Spleen (tissue), 11 donors: ENCODE measurements around the gene LOXHD1. TPM values are rescaled to one million over a fixed set of nuclear protein-coding genes. Genes with fewer than 3 reads are reported as not detected.

ENCODE experiments used
- DNase-seq: peaks from one replicate; pipeline ENCODE4 v3.0.0-alpha.2; 2020
- H3K27ac ChIP-seq, 8 donors: fragments of 200-600 bp; sonication (generic) in 7 of 8; 1 replicate in 4 of 8; 2 replicates in 4 of 8; pipeline versions ENCODE4 v1.5.0 to v1.8.0; 2016 to 2021; ENCODE audit warnings: inconsistent platforms in 4 of 8, mild to moderate bottlenecking in 4 of 8, moderate library complexity in 1 of 8
- H3K27me3 ChIP-seq, 7 donors: fragments of 200-600 bp; sonication (generic) in 6 of 7; replicated peaks in 1 of 7; 1 replicate in 4 of 7; 2 replicates in 3 of 7; pipeline versions ENCODE4 v1.5.0 to v1.8.0; 2016 to 2021; ENCODE audit warnings: inconsistent platforms in 3 of 7, mild to moderate bottlenecking in 1 of 7
- H3K36me3 ChIP-seq, 6 donors: fragments of 200-600 bp; sonication (generic) in 5 of 6; 1 replicate in 4 of 6; 2 replicates in 2 of 6; pipeline versions ENCODE4 v1.5.0 to v1.8.0; 2016 to 2021; ENCODE audit warnings: inconsistent platforms in 2 of 6
- H3K4me1 ChIP-seq, 6 donors: fragments of 200-600 bp; sonication (generic) in 5 of 6; 1 replicate in 3 of 6; 2 replicates in 3 of 6; pipeline versions ENCODE4 v1.5.0 to v1.8.0; 2016 to 2021; ENCODE audit warnings: inconsistent platforms in 3 of 6
- H3K4me3 ChIP-seq, 8 donors: fragments of 200-600 bp; sonication (generic) in 7 of 8; 1 replicate in 4 of 8; 2 replicates in 4 of 8; pipeline versions ENCODE4 v1.5.0 to v1.8.0; 2016 to 2021; ENCODE audit warnings: inconsistent platforms in 4 of 8, mild to moderate bottlenecking in 4 of 8, moderate library complexity in 2 of 8
- H3K9me3 ChIP-seq, 8 donors: fragments of 200-600 bp; sonication (generic) in 7 of 8; 1 replicate in 4 of 8; 2 replicates in 4 of 8; pipeline versions ENCODE4 v1.5.0 to v1.8.0; 2016 to 2021; ENCODE audit warnings: inconsistent platforms in 4 of 8
- CTCF ChIP-seq, 11 experiments: fragments of 200-600 bp in 7 of 11; fragments of 450-650 bp in 4 of 11; sonication (generic) in 4 of 11; IDR thresholded peaks in 8 of 11; conservative IDR thresholded peaks in 3 of 11; 1 replicate in 7 of 11; 2 replicates in 4 of 11; pipeline versions ENCODE4 v1.4.0 to v1.8.0; 2016 to 2021; ENCODE audit warnings: antibody characterized with exemption in 11 of 11, inconsistent platforms in 4 of 11, mild to moderate bottlenecking in 1 of 11
- POLR2A ChIP-seq, 3 donors: fragments of 450-650 bp; IDR thresholded peaks; one replicate each; pipeline ENCODE4 v1.5.1; 2017; ENCODE audit warnings: antibody characterized with exemption in 3 of 3, mild to moderate bottlenecking in 1 of 3
- POLR2AphosphoS5 ChIP-seq, 3 donors: sonication (generic); formaldehyde crosslinking; IDR thresholded peaks; one replicate each; pipeline ENCODE4 v1.5.1; 2017; ENCODE audit warnings: antibody characterized with exemption in 3 of 3
- WGBS, 5 donors: extraction: QIAGEN DNeasy Blood & Tissue Kit in 3 of 5; methylation state at CpG; one replicate each; pipeline versions ENCODE4 v1.1.5 to v1.1.7; 2013 to 2018; 5-methylcytosine and 5-hydroxymethylcytosine counted together
- intact Hi-C: fragments of 100-400 bp; cut with DNase I; formaldehyde crosslinking; loops from one replicate; pipeline ENCODE4 v1.15.0; 2023; ENCODE audit warnings: low total_unique reads
- polyA plus RNA-seq, 3 donors: library from polyadenylated mRNA; stranded (reverse); fragments of 200-250 nt; gene quantifications; one replicate each; pipeline ENCODE4 v1.2.1, GENCODE V29; 2013
- total RNA-seq, 7 donors: library from RNA; depleted of rRNA in 3 of 7; stranded (reverse); fragments of >200 nt in 3 of 7; fragmentation: NEBNext Ultra II Directional in 4 of 7; extraction: Animal tissue kit (Norgen Biotek cat#: 25700) in 4 of 7; gene quantifications; one replicate each; pipeline versions ENCODE4 v1.1.0 to v1.2.1, GENCODE V29; 2016 to 2021
- donor health status: healthy with polysubstance abuse.
- donor health status: DM: no; HTN: no; CAD: no; lungs with moderate emphysema.
- donor health status: DM: no; HTN: no; CAD: no.
- donor health status: Bipolar disorder and iron deficiency.
- donor health status: healthy.
- donor health status: DM: no; HTN: no; CAD: no.
- donor health status: DM: yes; HTN: yes; CAD: no.

Gene LOXHD1
- total and polyA plus RNA-seq, 10 donors: 0.09 to 6.0 (median 2.1) TPM

GRCh38 chr18:46574743-46575115, 82.3 kb downstream of the LOXHD1 start:
- no peaks in the 10 kb centered on the region for H3K9me3 ChIP-seq
- peaks cover 0 to 7% (median 0%) of the 10 kb centered on the region in 7 donors for H3K27me3 ChIP-seq
- peaks cover 0 to 36% (median 0%) of the 10 kb centered on the region in 6 donors for H3K36me3 ChIP-seq
- H3K4me1 ChIP-seq: no peaks in the 10 kb centered on the region
- WGBS, 5 donors: 53 to 75% (median 67%) methylated on average over 2 of the region's 2 CpGs
- TF ChIP-seq POLR2AphosphoS5 (IDR thresholded peaks at IDR 0.05): no peak
- no peak for TF ChIP-seq CTCF (IDR thresholded peaks at IDR 0.05 in 8 of 11, conservative IDR thresholded peaks at IDR 0.05 in 3 of 11)
- TF ChIP-seq POLR2A (IDR thresholded peaks at IDR 0.05): no peak
- H3K27ac ChIP-seq: no peak overlapping the region
- intact Hi-C loops: no loop called here
- no peak overlapping the region for H3K4me3 ChIP-seq
- DNase-seq: no peak

GRCh38 chr18:46574000-46574742, 82.8 kb downstream of the LOXHD1 start:
- Histone ChIP-seq H3K27ac (no peak overlapping the region), H3K4me3 (no peak overlapping the region), H3K27me3 (peaks cover 0 to 7% (median 0%) of the 10 kb centered on the region in 7 donors), H3K9me3 (no peaks in the 10 kb centered on the region), H3K36me3 (peaks cover 0 to 41% (median 0%) of the 10 kb centered on the region in 6 donors), H3K4me1 (no peaks in the 10 kb centered on the region)
- WGBS, 5 donors: 82 to 95% (median 88%) methylated on average over 4 of the region's 4 CpGs
- TF ChIP-seq POLR2AphosphoS5 (IDR thresholded peaks at IDR 0.05): no peak
- no peak for TF ChIP-seq CTCF (IDR thresholded peaks at IDR 0.05 in 8 of 11, conservative IDR thresholded peaks at IDR 0.05 in 3 of 11)
- no peak for TF ChIP-seq POLR2A (IDR thresholded peaks at IDR 0.05)
- intact Hi-C loops: no loop called here
- DNase-seq: no peak

- no peak for TF ChIP-seq POLR2A (IDR thresholded peaks at IDR 0.05)
- no peak for TF ChIP-seq CTCF (IDR thresholded peaks at IDR 0.05 in 8 of 11, conservative IDR thresholded peaks at IDR 0.05 in 3 of 11)
- TF ChIP-seq POLR2AphosphoS5 (IDR thresholded peaks at IDR 0.05): no peak
- Histone ChIP-seq H3K36me3 (peaks cover 0 to 51% (median 0%) of the 10 kb centered on the region in 6 donors), H3K4me1 (no peaks in the 10 kb centered on the region), H3K27ac (no peak overlapping the region), H3K4me3 (no peak overlapping the region), H3K27me3 (peaks cover 0 to 2% (median 0%) of the 10 kb centered on the region in 7 donors), H3K9me3 (no peaks in the 10 kb centered on the region)
- 81 to 96% (median 93%) methylated on average over 7 of the region's 7 CpGs for WGBS, 5 donors
- intact Hi-C loops: no loop called here
- DNase-seq: no peak
Observed at GRCh38 chr18:46573156-46573555, 83.9 kb downstream of the LOXHD1 start.

GRCh38 chr18:46571756-46572155, 85.3 kb downstream of the LOXHD1 start:
- TF ChIP-seq CTCF (IDR thresholded peaks at IDR 0.05 in 8 of 11, conservative IDR thresholded peaks at IDR 0.05 in 3 of 11) (no peak), POLR2AphosphoS5 (IDR thresholded peaks at IDR 0.05) (no peak), POLR2A (IDR thresholded peaks at IDR 0.05) (no peak)
- 85 to 91% (median 88%) methylated on average over 4 to 6 of the region's 6 CpGs for WGBS, 5 donors
- H3K36me3 ChIP-seq: peaks cover 0 to 56% (median 0%) of the 10 kb centered on the region in 6 donors
- intact Hi-C loops: no loop called here
- DNase-seq: no peak
- no peaks in the 10 kb centered on the region for H3K27me3 ChIP-seq
- H3K4me1 ChIP-seq: no peaks in the 10 kb centered on the region
- no peak overlapping the region for H3K4me3 ChIP-seq
- no peaks in the 10 kb centered on the region for H3K9me3 ChIP-seq
- no peak overlapping the region for H3K27ac ChIP-seq
